ENCODE results near the gene WBP1L.

DNA sequence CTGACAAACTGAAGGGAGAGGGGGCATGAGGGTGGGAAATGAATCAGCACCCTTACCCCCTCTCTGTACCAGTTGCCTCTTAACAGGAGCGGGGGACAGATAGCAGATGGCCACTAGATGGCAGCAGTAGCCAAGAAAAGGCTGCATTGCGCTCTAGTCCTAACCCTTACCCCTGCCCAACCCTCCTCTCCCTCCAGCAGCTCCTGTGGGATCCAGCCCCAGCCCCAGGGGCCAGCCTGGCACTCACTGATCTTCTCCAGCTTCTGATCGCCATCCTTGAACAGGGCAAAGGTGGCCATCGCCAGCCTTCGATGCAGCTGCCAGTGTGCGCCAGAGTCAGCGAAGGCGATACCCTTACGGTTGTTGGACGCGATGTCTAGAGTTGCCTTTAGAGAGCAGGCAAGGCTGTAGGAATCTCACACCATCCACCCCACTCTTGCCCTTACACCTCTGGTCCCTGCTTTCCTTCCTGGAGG lies 91.3 kb downstream of the WBP1L start:
- TF ChIP-seq, protein P1, sequence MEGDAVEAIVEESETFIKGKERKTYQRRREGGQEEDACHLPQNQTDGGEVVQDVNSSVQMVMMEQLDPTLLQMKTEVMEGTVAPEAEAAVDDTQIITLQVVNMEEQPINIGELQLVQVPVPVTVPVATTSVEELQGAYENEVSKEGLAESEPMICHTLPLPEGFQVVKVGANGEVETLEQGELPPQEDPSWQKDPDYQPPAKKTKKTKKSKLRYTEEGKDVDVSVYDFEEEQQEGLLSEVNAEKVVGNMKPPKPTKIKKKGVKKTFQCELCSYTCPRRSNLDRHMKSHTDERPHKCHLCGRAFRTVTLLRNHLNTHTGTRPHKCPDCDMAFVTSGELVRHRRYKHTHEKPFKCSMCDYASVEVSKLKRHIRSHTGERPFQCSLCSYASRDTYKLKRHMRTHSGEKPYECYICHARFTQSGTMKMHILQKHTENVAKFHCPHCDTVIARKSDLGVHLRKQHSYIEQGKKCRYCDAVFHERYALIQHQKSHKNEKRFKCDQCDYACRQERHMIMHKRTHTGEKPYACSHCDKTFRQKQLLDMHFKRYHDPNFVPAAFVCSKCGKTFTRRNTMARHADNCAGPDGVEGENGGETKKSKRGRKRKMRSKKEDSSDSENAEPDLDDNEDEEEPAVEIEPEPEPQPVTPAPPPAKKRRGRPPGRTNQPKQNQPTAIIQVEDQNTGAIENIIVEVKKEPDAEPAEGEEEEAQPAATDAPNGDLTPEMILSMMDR (IDR thresholded peaks at IDR 0.05) = peak; percentile 60 to 84 (median 82)
- TF ChIP-seq POLR2A (IDR thresholded peaks at IDR 0.05) (no peak), POLR2AphosphoS5 (IDR thresholded peaks at IDR 0.05) (no peak)
